ENCODE measurements around the gene ERBB2. TPM values are rescaled to one million over a fixed set of nuclear protein-coding genes. Genes with fewer than 3 reads are reported as not detected.
A peak's percentile ranks its signal among the peaks of the same experiment; 100 is the strongest.

The ERBB2 gene
- polyA plus RNA-seq, 3 donors = 0.17 to 0.73 TPM; not detected in 1

GRCh38 chr17:39660397-39661385 lies 39.2 kb upstream of the ERBB2 start:
- 92% methylated on average over 22 of the region's 35 CpGs for WGBS (ENCODE audit: insufficient coverage)
- no peak overlapping the region for H3K9ac ChIP-seq (ENCODE audit: insufficient read depth, low read length, poor library complexity, severe bottlenecking)
- peak overlapping the region in 1 of 2 donors; percentile 41 for H3K4me3 Mint-ChIP-seq
- H3K4me1 Mint-ChIP-seq = peaks cover 15% of the 10 kb centered on the region
- H3K27ac Mint-ChIP-seq = peak overlapping the region in 1 of 7 donors; percentile 24
- H4K20me1 ChIP-seq (ENCODE audit: insufficient read depth, low read length) = peaks cover 36% of the 10 kb centered on the region
- peaks cover 16 to 17% of the 10 kb centered on the region in 2 donors for H3K4me1 ChIP-seq (ENCODE audit: control insufficient read depth in 1 of 2, insufficient read depth in 2 of 2, low read length in 2 of 2)
- no peak for TF ChIP-seq CTCF (IDR thresholded peaks at IDR 0.05)
- H3K27ac ChIP-seq (ENCODE audit: low read depth in 1 of 2, low read length in 2 of 2) = no peak overlapping the region
- H2AFZ ChIP-seq (ENCODE audit: insufficient read depth, low read depth, low read length, poor library complexity, severe bottlenecking) = no peak overlapping the region
- intact Hi-C loops (cut with micrococcal nuclease) = no loop called here
- peaks cover 44 to 66% of the 10 kb centered on the region in 2 donors for H3K36me3 Mint-ChIP-seq
- no peaks in the 10 kb centered on the region for H3K9me3 ChIP-seq (replicated peaks in 1 of 2; ENCODE audit: control insufficient read depth in 1 of 2, insufficient read depth in 1 of 2, low read length in 2 of 2)
- no peaks in the 10 kb centered on the region for H3K79me2 ChIP-seq (ENCODE audit: insufficient read depth, low read length)
- H3K27me3 ChIP-seq (ENCODE audit: control insufficient read depth in 2 of 2, insufficient read depth in 2 of 2, low read length in 2 of 2) = peaks cover 0 to 8% of the 10 kb centered on the region in 2 donors
- peaks cover 0 to 3% (median 0%) of the 10 kb centered on the region in 7 donors for H3K9me3 Mint-ChIP-seq
- H3K36me3 ChIP-seq (replicated peaks in 1 of 2; ENCODE audit: control insufficient read depth in 1 of 2, insufficient read depth in 2 of 2, low read length in 2 of 2) = peaks cover 54 to 59% of the 10 kb centered on the region in 2 donors
- no peak for DNase-seq
- H3K4me3 ChIP-seq (replicated peaks in 1 of 3; ENCODE audit: low read depth in 2 of 3, low read length in 3 of 3) = no peak overlapping the region
- H3K4me2 ChIP-seq (replicated peaks; ENCODE audit: extremely low read depth, low read length, poor library complexity, severe bottlenecking) = no peak overlapping the region
- H3K27me3 Mint-ChIP-seq (ENCODE audit: low read depth in 3 of 3) = peaks cover 10 to 20% (median 15%) of the 10 kb centered on the region in 3 donors

- no peak overlapping the region for H3K9ac ChIP-seq (ENCODE audit: insufficient read depth, low read length, poor library complexity, severe bottlenecking)
- H3K4me3 ChIP-seq (replicated peaks in 1 of 3; ENCODE audit: low read depth in 2 of 3, low read length in 3 of 3) = no peak overlapping the region
- peaks cover 9 to 21% of the 10 kb centered on the region in 2 donors for H3K27me3 ChIP-seq (ENCODE audit: control insufficient read depth in 2 of 2, insufficient read depth in 2 of 2, low read length in 2 of 2)
- peaks cover 0 to 9% of the 10 kb centered on the region in 2 donors for H3K9me3 ChIP-seq (replicated peaks in 1 of 2; ENCODE audit: control insufficient read depth in 1 of 2, insufficient read depth in 1 of 2, low read length in 2 of 2)
- 91% methylated on average over 7 of the region's 8 CpGs for WGBS (ENCODE audit: insufficient coverage)
- no peaks in the 10 kb centered on the region for H3K79me2 ChIP-seq (ENCODE audit: insufficient read depth, low read length)
- H3K4me1 Mint-ChIP-seq = peaks cover 18% of the 10 kb centered on the region
- peaks cover 38 to 54% of the 10 kb centered on the region in 2 donors for H3K36me3 Mint-ChIP-seq
- peaks cover 0 to 10% (median 3%) of the 10 kb centered on the region in 7 donors for H3K9me3 Mint-ChIP-seq
- peaks cover 21 to 32% (median 27%) of the 10 kb centered on the region in 3 donors for H3K27me3 Mint-ChIP-seq (ENCODE audit: low read depth in 3 of 3)
- H3K4me3 Mint-ChIP-seq = no peak overlapping the region
- H3K4me1 ChIP-seq (ENCODE audit: control insufficient read depth in 1 of 2, insufficient read depth in 2 of 2, low read length in 2 of 2) = peaks cover 16 to 17% of the 10 kb centered on the region in 2 donors
- peaks cover 27% of the 10 kb centered on the region for H4K20me1 ChIP-seq (ENCODE audit: insufficient read depth, low read length)
- no peak overlapping the region for H2AFZ ChIP-seq (ENCODE audit: insufficient read depth, low read depth, low read length, poor library complexity, severe bottlenecking)
- peaks cover 43 to 52% of the 10 kb centered on the region in 2 donors for H3K36me3 ChIP-seq (replicated peaks in 1 of 2; ENCODE audit: control insufficient read depth in 1 of 2, insufficient read depth in 2 of 2, low read length in 2 of 2)
- intact Hi-C loops (cut with micrococcal nuclease) = no loop called here
- H3K27ac Mint-ChIP-seq = no peak overlapping the region
- H3K27ac ChIP-seq (ENCODE audit: low read depth in 1 of 2, low read length in 2 of 2) = no peak overlapping the region
- no peak for DNase-seq
- no peak overlapping the region for H3K4me2 ChIP-seq (replicated peaks; ENCODE audit: extremely low read depth, low read length, poor library complexity, severe bottlenecking)
- TF ChIP-seq CTCF (IDR thresholded peaks at IDR 0.05) = no peak
Observed at GRCh38 chr17:39661744-39662541, 37.9 kb upstream of the ERBB2 start.

All from CD14-positive monocyte (primary cell).